Mesenchymal stem cell (in vitro differentiated cells and primary cell): ENCODE measurements around the gene SERTAD1.

Source experiments
- DNase-seq: peaks from one replicate; pipeline ENCODE4 v3.0.0-alpha.2; 2013
- H2AFZ ChIP-seq: one replicate; pipeline ENCODE4 v1.6.1; 2013; ENCODE audit warnings: low read depth, mild to moderate bottlenecking, control low read depth, inconsistent platforms, low read length, moderate library complexity
- H2AK5ac ChIP-seq: 2 replicates; pipeline ENCODE4 v1.6.1; 2013; ENCODE audit warnings: low read length, moderate library complexity, mild to moderate bottlenecking, inconsistent platforms; ENCODE audit not compliant: severe bottlenecking
- H2BK120ac ChIP-seq: one replicate; pipeline ENCODE4 v1.6.1; 2013; ENCODE audit warnings: low read depth, mild to moderate bottlenecking, inconsistent platforms, low read length, moderate library complexity
- H2BK12ac ChIP-seq, 2 experiments: one replicate each; pipeline ENCODE4 v1.6.1; 2013; ENCODE audit warnings: inconsistent platforms in 2 of 2, low read length in 2 of 2, mild to moderate bottlenecking in 2 of 2, moderate library complexity in 2 of 2, control low read depth in 1 of 2
- H2BK15ac ChIP-seq: one replicate; pipeline ENCODE4 v1.6.1; 2013; ENCODE audit warnings: mild to moderate bottlenecking, low read depth, inconsistent platforms; ENCODE audit not compliant: poor library complexity, severe bottlenecking
- H2BK5ac ChIP-seq: 2 replicates; pipeline ENCODE4 v1.6.1; 2013; ENCODE audit warnings: low read depth, mild to moderate bottlenecking, low read length, control low read depth, inconsistent platforms; ENCODE audit not compliant: poor library complexity, severe bottlenecking
- H3K14ac ChIP-seq, 2 experiments: one replicate each; pipeline ENCODE4 v1.6.1; 2013; ENCODE audit warnings: inconsistent platforms in 2 of 2, low read length in 2 of 2, control low read depth in 1 of 2, mild to moderate bottlenecking in 1 of 2, moderate library complexity in 1 of 2
- H3K18ac ChIP-seq, 2 experiments: one replicate each; pipeline ENCODE4 v1.6.1; 2013; ENCODE audit warnings: inconsistent platforms in 2 of 2, low read length in 2 of 2, control low read depth in 1 of 2, low read depth in 1 of 2, mild to moderate bottlenecking in 1 of 2
- H3K23ac ChIP-seq, 2 experiments: one replicate each; pipeline ENCODE4 v1.6.1; 2013; ENCODE audit warnings: inconsistent platforms in 2 of 2, low read length in 2 of 2, mild to moderate bottlenecking in 2 of 2, moderate library complexity in 2 of 2, control low read depth in 1 of 2
- H3K27ac ChIP-seq: 2 replicates; pipeline ENCODE4 v1.5.1; 2013; ENCODE audit warnings: mild to moderate bottlenecking, moderate library complexity, low read length, control low read depth, inconsistent platforms; ENCODE audit not compliant: poor library complexity, severe bottlenecking
- H3K27me3 ChIP-seq, 2 experiments: 2 replicates each; pipeline versions ENCODE4 v1.6.1 to v1.7.0; 2013; ENCODE audit warnings: low read length in 2 of 2, mild to moderate bottlenecking in 2 of 2, moderate library complexity in 2 of 2, control low read depth in 1 of 2, inconsistent platforms in 1 of 2; ENCODE audit not compliant: control insufficient read depth in 1 of 2, insufficient read depth in 1 of 2
- H3K36me3 ChIP-seq, 2 experiments: 2 replicates each; pipeline versions ENCODE4 v1.6.1 to v1.7.0; 2013; ENCODE audit warnings: low read length in 2 of 2, control low read depth in 1 of 2, inconsistent platforms in 1 of 2, low read depth in 1 of 2, mild to moderate bottlenecking in 1 of 2; ENCODE audit not compliant: insufficient read depth in 2 of 2, control insufficient read depth in 1 of 2
- H3K4ac ChIP-seq, 2 experiments: one replicate each; pipeline ENCODE4 v1.6.1; 2013; ENCODE audit warnings: inconsistent platforms in 2 of 2, low read length in 2 of 2, mild to moderate bottlenecking in 2 of 2, moderate library complexity in 2 of 2, control low read depth in 1 of 2, low read depth in 1 of 2
- H3K4me1 ChIP-seq: 2 replicates; pipeline ENCODE4 v1.6.1; 2013; ENCODE audit warnings: low read depth, low read length, control low read depth; ENCODE audit not compliant: control insufficient read depth, insufficient read depth
- H3K4me2 ChIP-seq: 2 replicates; pipeline ENCODE4 v1.6.1; 2013; ENCODE audit warnings: low read length, mild to moderate bottlenecking, inconsistent platforms; ENCODE audit not compliant: poor library complexity, severe bottlenecking
- H3K4me3 ChIP-seq, 2 experiments: 2 replicates each; pipeline versions ENCODE4 v1.5.1 to v1.7.0; 2013; ENCODE audit warnings: low read length in 2 of 2, mild to moderate bottlenecking in 2 of 2, control low read depth in 1 of 2, low read depth in 1 of 2; ENCODE audit not compliant: insufficient read depth in 1 of 2
- H3K79me1 ChIP-seq: replicated peaks from 2 replicates; pipeline ENCODE4 v1.6.1; 2013; ENCODE audit warnings: mild to moderate bottlenecking, control low read depth, low read length, inconsistent platforms; ENCODE audit not compliant: poor library complexity, severe bottlenecking
- H3K9ac ChIP-seq: 2 replicates; pipeline ENCODE4 v1.7.0; 2013; ENCODE audit warnings: mild to moderate bottlenecking, low read length, moderate library complexity
- H3K9me3 ChIP-seq: 2 replicates; pipeline ENCODE4 v1.7.0; 2013; ENCODE audit warnings: mild to moderate bottlenecking, low read length; ENCODE audit not compliant: control insufficient read depth
- H4K8ac ChIP-seq: one replicate; pipeline ENCODE4 v1.6.1; 2013; ENCODE audit warnings: inconsistent platforms, mild to moderate bottlenecking, low read length, moderate library complexity
- H4K91ac ChIP-seq: one replicate; pipeline ENCODE4 v1.6.1; 2013; ENCODE audit warnings: mild to moderate bottlenecking, low read length, inconsistent platforms
- WGBS: methylation state at CpG from one replicate; pipeline ENCODE4 v1.1.7; 2013; ENCODE audit warnings: mixed read lengths; 5-methylcytosine and 5-hydroxymethylcytosine counted together

Gene SERTAD1

GRCh38 chr19:40443131-40443999 lies 17.6 kb upstream of the SERTAD1 start:
- Histone ChIP-seq H3K4me1 (peaks cover 20% of the 10 kb centered on the region), H2AK5ac (peak overlapping the region; percentile 99), H3K4me2 (peak overlapping the region; percentile 48), H3K18ac (peak overlapping the region; percentile 97 to 99), H4K8ac (peak overlapping the region; percentile 69), H2BK12ac (peak overlapping the region in 1 of 2 experiments; percentile 68), H3K36me3 (peaks cover 39 to 40% of the 10 kb centered on the region in 2 experiments), H3K9me3 (no peaks in the 10 kb centered on the region), H3K27me3 (no peaks in the 10 kb centered on the region), H3K14ac (peak overlapping the region; percentile 79 to 83), H2BK120ac (peak overlapping the region; percentile 95), H3K9ac (peak overlapping the region; percentile 97), H3K79me1 (peaks cover 5% of the 10 kb centered on the region), H4K91ac (peak overlapping the region; percentile 90), H2BK15ac (peak overlapping the region; percentile 91), H2BK5ac (peak overlapping the region; percentile 95), H3K27ac (peak overlapping the region; percentile 99), H3K23ac (peak overlapping the region in 1 of 2 experiments; percentile 70), H3K4me3 (peak overlapping the region; percentile 94 to 97), H3K4ac (peak overlapping the region; percentile 97), H2AFZ (no peak overlapping the region)
- WGBS: under 1% methylated on average over 51 of the region's 52 CpGs
- peak; percentile 100 for DNase-seq

- no peaks in the 10 kb centered on the region for H3K9me3 ChIP-seq
- no peak overlapping the region for H2BK12ac ChIP-seq
- no peak overlapping the region for H4K91ac ChIP-seq
- no peak overlapping the region for H2BK120ac ChIP-seq
- 15% methylated on average over 20 of the region's 22 CpGs for WGBS
- H3K23ac ChIP-seq: no peak overlapping the region
- H3K14ac ChIP-seq: no peak overlapping the region
- H2AK5ac ChIP-seq: peak overlapping the region; percentile 69
- H3K4ac ChIP-seq: peak overlapping the region in 1 of 2 experiments; percentile 55
- no peak overlapping the region for H2BK5ac ChIP-seq
- H3K4me3 ChIP-seq: peak overlapping the region; percentile 62 to 94
- peaks cover 31 to 33% of the 10 kb centered on the region in 2 experiments for H3K36me3 ChIP-seq
- H4K8ac ChIP-seq: peak overlapping the region; percentile 16
- H3K27ac ChIP-seq: peak overlapping the region; percentile 88
- H2AFZ ChIP-seq: no peak overlapping the region
- peak overlapping the region; percentile 85 for H3K4me2 ChIP-seq
- H3K79me1 ChIP-seq: peaks cover 5% of the 10 kb centered on the region
- DNase-seq: no peak
- peak overlapping the region in 1 of 2 experiments; percentile 18 for H3K18ac ChIP-seq
- peak overlapping the region; percentile 97 for H3K9ac ChIP-seq
- H3K4me1 ChIP-seq: peaks cover 20% of the 10 kb centered on the region
- H2BK15ac ChIP-seq: no peak overlapping the region
- H3K27me3 ChIP-seq: no peaks in the 10 kb centered on the region
Observed at GRCh38 chr19:40442328-40443130, 16.7 kb upstream of the SERTAD1 start.

GRCh38 chr19:40441719-40442253 lies 16.0 kb upstream of the SERTAD1 start:
- H2AFZ ChIP-seq: no peak overlapping the region
- DNase-seq: no peak
- H2BK15ac ChIP-seq: no peak overlapping the region
- peaks cover 20% of the 10 kb centered on the region for H3K4me1 ChIP-seq
- H3K36me3 ChIP-seq: peaks cover 31 to 33% of the 10 kb centered on the region in 2 experiments
- no peak overlapping the region for H3K14ac ChIP-seq
- no peak overlapping the region for H4K91ac ChIP-seq
- no peak overlapping the region for H3K27ac ChIP-seq
- no peak overlapping the region for H2BK12ac ChIP-seq
- no peak overlapping the region for H2AK5ac ChIP-seq
- H3K9ac ChIP-seq: peak overlapping the region; percentile 97
- H3K79me1 ChIP-seq: peaks cover 5% of the 10 kb centered on the region
- no peak overlapping the region for H2BK5ac ChIP-seq
- H3K4me3 ChIP-seq: peak overlapping the region in 1 of 2 experiments; percentile 94
- H3K4me2 ChIP-seq: peak overlapping the region; percentile 85
- WGBS: 85% methylated on average over 9 of the region's 11 CpGs
- H4K8ac ChIP-seq: no peak overlapping the region
- no peaks in the 10 kb centered on the region for H3K9me3 ChIP-seq
- H3K23ac ChIP-seq: no peak overlapping the region
- H3K27me3 ChIP-seq: no peaks in the 10 kb centered on the region
- H3K18ac ChIP-seq: no peak overlapping the region
- H3K4ac ChIP-seq: no peak overlapping the region
- no peak overlapping the region for H2BK120ac ChIP-seq
